Cardiac muscle cell (in vitro differentiated cells and primary cell): ENCODE results near the gene BBX. TPM values are rescaled to one million over a fixed set of nuclear protein-coding genes. Genes with fewer than 3 reads are reported as not detected.

Experiments used
- DNase-seq, 2 donors: peaks; one replicate each; pipeline versions ENCODE4 v3.0.0 to v3.0.0-alpha.2; 2010 to 2017; ENCODE audit warnings: low read depth in 1 of 2, low spot score in 1 of 2
- H3K27ac ChIP-seq: fragments of 200-600 bp; sonication (generic); 2 replicates; pipeline ENCODE4 v1.5.1; 2016
- H3K27me3 ChIP-seq: fragments of 200-600 bp; sonication (generic); 2 replicates; pipeline ENCODE4 v1.6.0; 2016; ENCODE audit warnings: control low read depth
- H3K36me3 ChIP-seq: fragments of 200-600 bp; sonication (generic); 2 replicates; pipeline ENCODE4 v1.5.1; 2016; ENCODE audit warnings: control low read depth
- H3K4me1 ChIP-seq: fragments of 200-600 bp; sonication (generic); 2 replicates; pipeline ENCODE4 v1.8.1; 2017; ENCODE audit warnings: low read depth, mild to moderate bottlenecking, mixed run types
- H3K4me3 ChIP-seq: fragments of 200-600 bp; sonication (generic); 2 replicates; pipeline ENCODE4 v1.5.1; 2016; ENCODE audit warnings: mild to moderate bottlenecking
- H3K9me3 ChIP-seq: fragments of 200-600 bp; sonication (generic); 2 replicates; pipeline ENCODE4 v1.5.1; 2017; ENCODE audit warnings: low read depth, mild to moderate bottlenecking, control low read depth
- polyA plus RNA-seq: library from polyadenylated mRNA; unstranded; fragments of >200 nt; fragmentation: Nextera tagmentation; extraction: Ambion mirVana; gene quantifications from 2 replicates; pipeline ENCODE4 v1.2.1, GENCODE V29; 2016
- total RNA-seq: library from RNA; depleted of rRNA; stranded (reverse); fragments of >200 nt; gene quantifications from 2 replicates; pipeline ENCODE4 v1.2.3, GENCODE V29; 2016
- TF ChIP-seq, protein P1 (sequence below): IDR thresholded peaks from 2 replicates; pipeline ENCODE4 v1.5.1; 2012; ENCODE audit warnings: low read depth, mild to moderate bottlenecking, low read length

BBX gene
- total and polyA plus RNA-seq, 2 experiments from 2014 or later = 77.5 to 96.2 TPM

- peaks cover 13% of the 10 kb centered on the region for H3K4me1 ChIP-seq
- H3K9me3 ChIP-seq = no peaks in the 10 kb centered on the region
- H3K27ac ChIP-seq = no peak overlapping the region
- DNase-seq = peak in 1 of 2 donors; percentile 69
- H3K4me3 ChIP-seq = no peak overlapping the region
- no peaks in the 10 kb centered on the region for H3K36me3 ChIP-seq
- TF ChIP-seq, protein P1, sequence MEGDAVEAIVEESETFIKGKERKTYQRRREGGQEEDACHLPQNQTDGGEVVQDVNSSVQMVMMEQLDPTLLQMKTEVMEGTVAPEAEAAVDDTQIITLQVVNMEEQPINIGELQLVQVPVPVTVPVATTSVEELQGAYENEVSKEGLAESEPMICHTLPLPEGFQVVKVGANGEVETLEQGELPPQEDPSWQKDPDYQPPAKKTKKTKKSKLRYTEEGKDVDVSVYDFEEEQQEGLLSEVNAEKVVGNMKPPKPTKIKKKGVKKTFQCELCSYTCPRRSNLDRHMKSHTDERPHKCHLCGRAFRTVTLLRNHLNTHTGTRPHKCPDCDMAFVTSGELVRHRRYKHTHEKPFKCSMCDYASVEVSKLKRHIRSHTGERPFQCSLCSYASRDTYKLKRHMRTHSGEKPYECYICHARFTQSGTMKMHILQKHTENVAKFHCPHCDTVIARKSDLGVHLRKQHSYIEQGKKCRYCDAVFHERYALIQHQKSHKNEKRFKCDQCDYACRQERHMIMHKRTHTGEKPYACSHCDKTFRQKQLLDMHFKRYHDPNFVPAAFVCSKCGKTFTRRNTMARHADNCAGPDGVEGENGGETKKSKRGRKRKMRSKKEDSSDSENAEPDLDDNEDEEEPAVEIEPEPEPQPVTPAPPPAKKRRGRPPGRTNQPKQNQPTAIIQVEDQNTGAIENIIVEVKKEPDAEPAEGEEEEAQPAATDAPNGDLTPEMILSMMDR = no peak
- H3K27me3 ChIP-seq = no peaks in the 10 kb centered on the region
Measured at GRCh38 chr3:107629566-107629965, 106.8 kb downstream of the BBX start.

- TF ChIP-seq, protein P1 = no peak
- DNase-seq = no peak
- no peaks in the 10 kb centered on the region for H3K9me3 ChIP-seq
- no peaks in the 10 kb centered on the region for H3K36me3 ChIP-seq
- H3K4me1 ChIP-seq = peaks cover 15% of the 10 kb centered on the region
- H3K27ac ChIP-seq = no peak overlapping the region
- no peaks in the 10 kb centered on the region for H3K27me3 ChIP-seq
- no peak overlapping the region for H3K4me3 ChIP-seq
Measured at GRCh38 chr3:107630779-107631178, 108.0 kb downstream of the BBX start.

DNA sequence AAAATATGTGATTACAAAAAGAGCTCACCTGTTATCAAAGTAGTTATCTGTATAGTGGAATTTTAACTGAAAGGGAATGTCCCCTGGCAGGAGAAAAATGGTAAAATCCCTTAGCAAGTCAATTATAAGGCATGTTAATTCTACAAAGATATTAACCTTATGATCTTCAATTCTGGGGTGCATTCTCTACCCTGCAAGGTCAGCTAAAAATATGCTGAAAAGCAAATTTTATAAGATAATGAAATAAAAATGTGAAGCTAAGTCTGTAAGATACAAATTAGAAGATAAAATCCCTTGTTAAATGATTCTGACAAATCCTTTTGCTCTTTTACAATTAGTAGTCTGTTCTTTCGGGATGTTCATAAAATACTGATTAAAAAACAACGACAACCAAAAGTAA, 109.8 kb downstream of the BBX start:
- no peak for DNase-seq
- Histone ChIP-seq H3K27me3 (no peaks in the 10 kb centered on the region), H3K4me1 (peaks cover 15% of the 10 kb centered on the region), H3K27ac (no peak overlapping the region), H3K4me3 (no peak overlapping the region), H3K36me3 (no peaks in the 10 kb centered on the region), H3K9me3 (no peaks in the 10 kb centered on the region)
- TF ChIP-seq, protein P1 = no peak

GRCh38 chr3:107633327-107634098, 110.8 kb downstream of the BBX start:
- Histone ChIP-seq H3K27ac (no peak overlapping the region), H3K4me3 (no peak overlapping the region), H3K36me3 (no peaks in the 10 kb centered on the region), H3K27me3 (no peaks in the 10 kb centered on the region), H3K4me1 (peaks cover 15% of the 10 kb centered on the region), H3K9me3 (no peaks in the 10 kb centered on the region)
- TF ChIP-seq, protein P1 = no peak
- DNase-seq = no peak

GRCh38 chr3:107634099-107634489, 111.3 kb downstream of the BBX start:
- Histone ChIP-seq H3K27me3 (no peaks in the 10 kb centered on the region), H3K36me3 (no peaks in the 10 kb centered on the region), H3K4me3 (no peak overlapping the region), H3K4me1 (peaks cover 15% of the 10 kb centered on the region), H3K9me3 (no peaks in the 10 kb centered on the region), H3K27ac (no peak overlapping the region)
- TF ChIP-seq, protein P1 = no peak
- DNase-seq = no peak
